Ectodermal cell (in vitro differentiated cells): ENCODE data around the gene PTGES3L.
"Not testable (repeated sequence)": the region's sequence is repeated elsewhere in the genome, so short reads cannot be mapped to it uniquely, and the experiment has no call there.

ENCODE experiments used
- H3K27ac ChIP-seq: 2 replicates; pipeline ENCODE4 v1.7.0; 2013; ENCODE audit warnings: mild to moderate bottlenecking, low read depth, low read length; ENCODE audit not compliant: insufficient read depth, poor library complexity, severe bottlenecking
- H3K27me3 ChIP-seq: 2 replicates; pipeline ENCODE4 v1.7.0; 2013; ENCODE audit warnings: mild to moderate bottlenecking, low read length; ENCODE audit not compliant: insufficient read depth, control insufficient read depth, poor library complexity, severe bottlenecking
- H3K36me3 ChIP-seq: one replicate; pipeline ENCODE4 v1.7.0; 2013; ENCODE audit warnings: low read length; ENCODE audit not compliant: control insufficient read depth, insufficient read depth
- H3K4me1 ChIP-seq: one replicate; pipeline ENCODE4 v1.7.0; 2013; ENCODE audit warnings: low read length; ENCODE audit not compliant: control insufficient read depth, insufficient read depth
- H3K4me3 ChIP-seq: 2 replicates; pipeline ENCODE4 v1.7.0; 2013; ENCODE audit warnings: low read depth, low read length, control low read depth; ENCODE audit not compliant: insufficient read depth
- H3K9me3 ChIP-seq: 2 replicates; pipeline ENCODE4 v1.7.0; 2013; ENCODE audit warnings: mild to moderate bottlenecking, low read length, moderate library complexity; ENCODE audit not compliant: control insufficient read depth
- WGBS, 2 experiments: methylation state at CpG; one replicate each; pipeline ENCODE4 v1.1.7; 2013; ENCODE audit warnings: missing lambda C conversion rate in 2 of 2; 5-methylcytosine and 5-hydroxymethylcytosine counted together

PTGES3L gene

DNA sequence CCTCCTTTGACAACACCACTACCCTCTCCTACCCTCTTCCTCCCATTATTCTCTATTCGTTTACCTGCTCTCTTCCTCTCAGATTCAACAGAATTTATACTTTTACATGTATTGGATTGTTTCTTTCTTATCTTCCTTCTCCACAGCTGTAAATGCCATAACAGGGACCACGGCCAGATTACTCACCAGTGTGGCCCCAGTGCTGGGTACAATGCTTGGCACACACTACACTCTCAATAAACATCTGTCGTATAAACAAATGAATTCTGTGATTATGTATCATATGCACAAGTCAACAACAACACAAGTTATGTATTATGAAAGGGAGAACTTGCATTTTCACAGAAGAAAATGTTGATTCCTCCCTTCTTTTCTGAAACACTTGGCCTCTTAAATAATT, 35.7 kb downstream of the PTGES3L start:
- H3K27ac ChIP-seq, result no peak overlapping the region
- no peaks in the 10 kb centered on the region for H3K9me3 ChIP-seq
- H3K4me1 ChIP-seq, result no peaks in the 10 kb centered on the region
- H3K4me3 ChIP-seq, result no peak overlapping the region
- H3K36me3 ChIP-seq, result no peaks in the 10 kb centered on the region
- H3K27me3 ChIP-seq, result no peaks in the 10 kb centered on the region
- WGBS, 2 experiments, result 31 to 55% methylated on average over 2 to 3 of the region's 3 CpGs

DNA sequence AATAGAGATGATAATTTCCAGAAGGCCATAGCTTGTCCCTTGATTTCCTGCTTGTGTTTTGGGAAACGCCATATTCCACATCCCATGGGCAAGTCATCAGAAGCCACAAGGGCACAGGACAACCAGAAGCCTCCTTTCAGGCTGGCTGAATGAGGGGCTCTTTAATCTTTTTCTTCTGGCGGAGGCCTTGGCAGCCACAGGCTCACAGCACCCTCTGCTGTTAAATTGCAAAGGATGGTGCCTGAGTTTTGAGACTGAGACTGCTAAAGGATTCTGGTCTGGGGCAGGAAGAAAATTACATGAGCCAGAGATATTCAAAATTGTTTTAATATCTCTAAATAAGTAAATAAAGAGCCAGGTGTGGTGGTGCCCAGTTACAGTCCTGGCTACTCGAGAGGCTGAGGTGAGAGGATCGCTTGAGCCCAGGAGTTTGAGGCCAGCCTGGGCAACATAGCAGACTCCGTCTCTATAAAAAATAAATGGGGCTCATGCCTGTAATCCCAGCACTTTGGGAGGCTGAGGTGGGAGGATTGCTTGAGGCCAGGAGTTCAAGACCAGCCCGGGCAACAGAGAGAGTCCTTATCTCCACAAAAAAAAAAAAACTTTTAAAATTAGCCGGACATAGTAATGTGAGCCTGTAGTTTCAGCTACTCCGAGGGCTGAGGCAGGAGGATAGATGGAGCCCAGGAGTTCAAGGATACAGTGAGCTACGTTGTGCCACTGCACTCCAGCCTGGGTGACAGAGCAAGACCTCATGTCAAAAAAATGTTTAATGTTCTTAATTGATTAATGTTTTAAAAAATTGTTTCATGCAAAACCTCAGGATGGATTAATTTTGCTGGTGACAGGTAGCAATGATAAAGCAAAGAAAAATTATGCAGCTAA, 41.9 kb downstream of the PTGES3L start:
- Histone ChIP-seq H3K4me1 (no peaks in the 10 kb centered on the region), H3K4me3 (no peak overlapping the region), H3K27ac (no peak overlapping the region), H3K36me3 (no peaks in the 10 kb centered on the region), H3K9me3 (no peaks in the 10 kb centered on the region), H3K27me3 (no peaks in the 10 kb centered on the region)
- WGBS, 2 experiments, result 47 to 51% methylated on average over 8 to 9 of the region's 9 CpGs

DNA sequence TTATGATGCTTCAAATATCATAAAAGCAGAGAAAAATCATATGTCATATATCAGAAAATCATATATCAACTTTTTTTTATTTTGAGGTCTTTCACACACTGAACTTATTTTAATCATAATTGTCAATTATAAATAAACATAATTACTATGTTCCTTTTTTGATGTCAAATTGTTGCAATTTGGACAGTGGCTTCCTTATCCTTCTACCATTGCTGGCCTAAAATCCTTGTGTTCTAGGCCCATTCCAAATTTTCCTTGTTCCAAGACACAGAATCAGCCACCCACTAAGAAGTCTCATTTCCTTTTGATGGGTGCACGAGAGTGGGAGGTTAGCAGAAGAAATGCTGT, 50.4 kb downstream of the PTGES3L start:
- 92 to 100% methylated on average over 1 of the region's 1 CpG for WGBS, 2 experiments
- no peaks in the 10 kb centered on the region for H3K27me3 ChIP-seq
- no peaks in the 10 kb centered on the region for H3K36me3 ChIP-seq
- H3K9me3 ChIP-seq, result no peaks in the 10 kb centered on the region
- no peak overlapping the region for H3K4me3 ChIP-seq
- no peak overlapping the region for H3K27ac ChIP-seq
- H3K4me1 ChIP-seq, result no peaks in the 10 kb centered on the region

DNA sequence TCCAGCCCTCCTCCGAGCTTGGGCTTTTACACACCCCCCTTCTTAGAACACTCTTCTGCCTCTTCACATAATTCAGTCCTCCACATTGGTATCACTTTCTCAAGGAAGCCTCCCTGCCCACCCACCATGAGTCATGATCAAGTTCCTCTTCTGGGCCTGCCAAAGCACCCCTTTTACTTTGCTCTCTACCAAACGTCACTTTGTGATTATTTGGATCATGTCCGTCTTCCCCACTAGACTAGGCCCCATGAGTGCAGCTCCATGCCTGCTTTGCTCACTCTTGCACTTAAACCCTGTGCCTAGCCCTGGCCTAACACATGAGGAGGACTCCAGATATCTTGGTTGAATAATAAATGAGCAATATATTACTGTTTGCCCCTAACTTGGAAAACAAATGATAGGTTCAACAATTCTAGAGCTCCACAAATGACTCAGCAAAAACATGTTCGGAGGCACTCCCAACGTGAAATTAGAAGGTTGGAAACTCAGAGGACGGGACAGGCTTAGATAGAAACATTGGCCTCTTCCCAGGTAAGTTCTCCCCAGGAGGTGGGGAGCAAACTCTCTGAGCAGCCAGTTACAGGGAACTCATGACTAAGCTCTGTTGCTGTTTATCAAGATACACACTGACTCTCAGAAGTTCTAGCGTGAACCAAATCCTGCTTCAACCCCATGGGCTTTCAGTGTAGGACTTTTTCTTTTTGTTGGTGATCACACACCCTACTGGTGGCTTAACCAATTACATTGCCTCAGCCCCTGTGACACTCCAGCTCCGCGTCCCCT, 51.0 kb downstream of the PTGES3L start:
- Histone ChIP-seq H3K4me1 (no peaks in the 10 kb centered on the region), H3K9me3 (no peaks in the 10 kb centered on the region), H3K27me3 (no peaks in the 10 kb centered on the region), H3K4me3 (no peak overlapping the region), H3K27ac (no peak overlapping the region), H3K36me3 (no peaks in the 10 kb centered on the region)
- 75 to 79% methylated on average over 9 of the region's 9 CpGs for WGBS, 2 experiments

DNA sequence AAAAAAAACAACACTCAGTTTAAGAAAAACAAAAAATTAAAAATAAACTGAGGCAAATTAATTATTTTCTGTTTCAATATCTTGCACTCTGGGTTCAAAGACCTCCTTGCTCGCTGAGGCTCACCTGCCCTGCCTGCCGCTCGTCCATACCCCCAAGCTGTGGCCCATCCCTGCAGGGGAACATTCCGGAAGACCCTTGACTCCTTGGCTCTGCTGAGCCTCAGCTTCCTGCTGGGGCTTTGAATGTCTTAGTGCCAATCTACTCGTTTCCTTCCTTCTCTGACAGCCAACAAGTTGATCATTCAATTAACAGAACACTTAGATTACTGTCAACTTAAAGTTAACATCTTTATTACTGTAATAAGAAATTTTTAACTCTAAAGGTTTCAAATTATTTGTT, 55.0 kb downstream of the PTGES3L start:
- Histone ChIP-seq H3K4me1 (no peaks in the 10 kb centered on the region), H3K9me3 (no peaks in the 10 kb centered on the region), H3K27ac (no peak overlapping the region), H3K27me3 (no peaks in the 10 kb centered on the region), H3K4me3 (no peak overlapping the region), H3K36me3 (no peaks in the 10 kb centered on the region)
- 22 to 23% methylated on average over 5 of the region's 5 CpGs for WGBS, 2 experiments

DNA sequence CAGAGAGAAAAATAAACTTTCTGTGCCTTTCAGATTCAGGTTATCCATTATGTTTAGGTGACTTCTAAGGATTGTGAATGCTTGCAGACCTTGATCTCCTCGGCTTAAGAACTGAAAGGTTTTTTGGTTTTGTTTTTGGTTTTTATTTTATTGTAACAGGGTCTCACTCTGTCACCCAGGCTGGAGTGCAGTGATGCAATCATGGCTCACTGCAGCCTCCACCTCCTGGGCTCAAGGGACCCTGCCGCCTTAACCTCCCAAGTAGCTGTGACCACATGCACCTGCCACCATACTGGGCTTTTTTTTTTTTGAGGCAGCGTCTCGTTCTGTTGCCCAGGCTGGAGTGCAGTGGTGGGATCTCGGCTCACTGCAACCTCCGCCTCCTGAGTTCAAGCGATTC, 56.4 kb downstream of the PTGES3L start:
- H3K36me3 ChIP-seq, H3K4me1 ChIP-seq, H3K4me3 ChIP-seq, H3K27me3 ChIP-seq, H3K27ac ChIP-seq, H3K9me3 ChIP-seq: not testable (repeated sequence)
- WGBS, 2 experiments, result 90 to 92% methylated on average over 7 of the region's 7 CpGs

DNA sequence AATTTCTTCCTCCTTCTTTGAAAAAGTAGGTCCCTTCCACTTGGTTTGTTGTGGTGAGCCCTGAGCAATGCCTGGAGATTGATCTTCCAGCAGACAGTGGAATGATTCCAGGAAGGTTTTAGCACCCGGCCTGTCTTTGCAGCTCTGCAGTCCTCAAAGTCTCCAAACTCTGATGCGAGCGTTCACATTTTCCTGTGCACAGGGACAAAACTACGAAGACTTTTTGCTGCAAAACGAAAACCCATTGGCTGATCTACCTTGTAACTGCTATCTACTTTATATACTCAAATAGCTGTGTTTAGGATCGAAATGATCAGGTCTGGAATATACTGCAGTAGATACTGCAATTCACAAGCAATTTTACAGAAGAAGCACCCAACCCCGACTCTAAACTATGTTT, 57.6 kb downstream of the PTGES3L start:
- 84 to 88% methylated on average over 7 of the region's 7 CpGs for WGBS, 2 experiments
- H3K9me3 ChIP-seq, result no peaks in the 10 kb centered on the region
- no peaks in the 10 kb centered on the region for H3K27me3 ChIP-seq
- no peak overlapping the region for H3K4me3 ChIP-seq
- no peak overlapping the region for H3K27ac ChIP-seq
- H3K4me1 ChIP-seq, result no peaks in the 10 kb centered on the region
- no peaks in the 10 kb centered on the region for H3K36me3 ChIP-seq

DNA sequence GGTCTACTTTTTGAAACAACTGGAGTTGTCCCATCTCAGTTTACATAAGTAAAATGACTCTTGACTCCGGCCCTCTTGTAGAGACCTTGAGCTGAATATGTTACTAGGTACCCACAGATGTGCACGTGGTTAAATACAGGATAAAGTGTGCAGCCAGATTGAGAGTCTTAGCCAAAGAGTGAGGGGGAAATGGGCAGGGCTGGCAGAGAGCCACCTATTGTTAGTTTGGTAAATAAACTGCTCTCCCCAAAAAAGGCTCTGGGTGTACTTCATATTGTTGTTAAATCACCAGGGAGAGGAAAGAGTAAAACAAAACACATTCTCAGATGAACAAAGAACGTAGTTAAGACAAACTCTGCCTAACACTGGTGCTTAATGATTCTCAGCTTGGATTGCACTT, 59.0 kb downstream of the PTGES3L start:
- no peaks in the 10 kb centered on the region for H3K36me3 ChIP-seq
- no peaks in the 10 kb centered on the region for H3K9me3 ChIP-seq
- no peak overlapping the region for H3K27ac ChIP-seq
- H3K4me3 ChIP-seq, result no peak overlapping the region
- H3K4me1 ChIP-seq, result no peaks in the 10 kb centered on the region
- H3K27me3 ChIP-seq, result no peaks in the 10 kb centered on the region
- WGBS, 2 experiments, result 69 to 73% methylated on average over 3 of the region's 3 CpGs

DNA sequence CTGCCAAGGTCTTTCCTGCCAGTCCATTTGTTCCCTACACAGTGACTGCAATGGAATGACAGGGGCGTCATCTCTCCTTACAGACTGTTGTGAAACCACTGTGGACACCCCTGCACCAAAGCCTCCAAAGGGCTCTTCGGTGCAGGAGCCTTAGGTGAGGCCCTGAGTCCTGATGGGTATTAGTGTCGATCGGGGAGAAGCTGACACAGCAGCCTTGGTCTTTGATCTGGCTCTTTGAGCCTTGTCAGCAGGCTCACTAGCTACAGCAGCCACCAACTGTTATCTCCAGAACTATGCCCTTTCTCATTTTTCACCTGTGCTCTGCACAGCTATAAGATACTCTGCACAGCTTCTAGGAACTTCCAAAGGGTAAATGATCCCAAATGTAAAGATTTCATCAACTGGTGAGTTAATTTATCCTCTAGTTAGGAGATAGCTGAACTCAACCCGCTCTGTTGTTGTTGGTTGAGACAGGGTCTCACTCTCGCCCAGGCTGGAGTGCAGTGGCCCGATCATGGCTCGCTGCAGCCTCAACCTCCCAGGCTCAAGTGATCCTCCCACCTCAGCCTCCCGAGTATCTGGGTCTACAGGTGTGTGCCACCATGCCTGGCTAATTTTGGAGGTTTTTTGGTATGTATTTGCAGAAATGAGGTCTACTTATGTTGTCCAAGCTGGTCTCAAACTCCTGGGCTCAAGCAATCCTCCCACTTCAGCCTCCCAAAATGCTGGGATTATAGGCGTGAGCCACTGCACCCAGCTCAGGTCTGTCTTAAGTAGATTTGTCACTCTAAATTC, 59.6 kb downstream of the PTGES3L start:
- Histone ChIP-seq H3K4me1 (no peaks in the 10 kb centered on the region), H3K4me3 (no peak overlapping the region), H3K9me3 (no peaks in the 10 kb centered on the region), H3K36me3 (no peaks in the 10 kb centered on the region), H3K27me3 (no peaks in the 10 kb centered on the region), H3K27ac (no peak overlapping the region)
- 82 to 87% methylated on average over 10 of the region's 10 CpGs for WGBS, 2 experiments

DNA sequence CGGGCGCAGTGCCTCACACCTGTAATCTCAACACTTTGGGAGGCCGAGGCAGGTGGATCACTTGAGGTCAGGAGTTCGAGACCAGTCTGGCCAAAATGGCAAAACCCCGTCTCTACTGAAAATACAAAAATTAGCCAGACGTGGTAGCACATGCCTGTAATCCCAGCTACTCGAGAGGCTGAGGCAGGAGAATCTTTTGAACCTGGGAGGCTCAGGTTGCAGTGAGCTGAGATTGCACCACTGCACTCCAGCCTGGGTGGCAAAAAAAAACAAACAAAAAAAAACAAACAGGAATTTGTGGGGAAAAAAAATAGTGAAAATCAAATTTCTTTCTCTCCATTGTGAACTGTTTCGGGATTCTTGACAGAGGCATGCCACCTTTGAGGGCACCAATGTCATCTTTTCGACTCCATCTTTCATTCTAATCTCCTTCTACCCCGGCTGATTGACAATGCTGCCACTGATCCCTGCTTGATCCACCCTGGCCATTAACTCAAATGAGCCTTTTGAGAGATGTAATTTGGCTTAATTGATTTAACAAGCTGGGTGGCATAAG, 60.3 kb downstream of the PTGES3L start:
- H3K27me3 ChIP-seq, H3K4me1 ChIP-seq: not testable (repeated sequence)
- WGBS, 2 experiments, result 88 to 90% methylated on average over 10 of the region's 10 CpGs

More for the DNA sequence above, 60.3 kb downstream of the PTGES3L start:
- H3K27ac ChIP-seq, H3K9me3 ChIP-seq, H3K36me3 ChIP-seq, H3K4me3 ChIP-seq: not testable (repeated sequence)
